Mesenchymal stem cell (in vitro differentiated cells and primary cell): ENCODE results near the gene TRH.
"Not testable (repeated sequence)": the region's sequence is repeated elsewhere in the genome, so short reads cannot be mapped to it uniquely, and the experiment has no call there.

Experiments used
- DNase-seq: peaks from one replicate; pipeline ENCODE4 v3.0.0-alpha.2; 2013
- H2AFZ ChIP-seq: one replicate; pipeline ENCODE4 v1.6.1; 2013; ENCODE audit warnings: low read depth, mild to moderate bottlenecking, control low read depth, inconsistent platforms, low read length, moderate library complexity
- H2AK5ac ChIP-seq: 2 replicates; pipeline ENCODE4 v1.6.1; 2013; ENCODE audit warnings: low read length, moderate library complexity, mild to moderate bottlenecking, inconsistent platforms; ENCODE audit not compliant: severe bottlenecking
- H2BK120ac ChIP-seq: one replicate; pipeline ENCODE4 v1.6.1; 2013; ENCODE audit warnings: low read depth, mild to moderate bottlenecking, inconsistent platforms, low read length, moderate library complexity
- H2BK12ac ChIP-seq, 2 experiments: one replicate each; pipeline ENCODE4 v1.6.1; 2013; ENCODE audit warnings: inconsistent platforms in 2 of 2, low read length in 2 of 2, mild to moderate bottlenecking in 2 of 2, moderate library complexity in 2 of 2, control low read depth in 1 of 2
- H2BK15ac ChIP-seq: one replicate; pipeline ENCODE4 v1.6.1; 2013; ENCODE audit warnings: mild to moderate bottlenecking, low read depth, inconsistent platforms; ENCODE audit not compliant: poor library complexity, severe bottlenecking
- H2BK5ac ChIP-seq: 2 replicates; pipeline ENCODE4 v1.6.1; 2013; ENCODE audit warnings: low read depth, mild to moderate bottlenecking, low read length, control low read depth, inconsistent platforms; ENCODE audit not compliant: poor library complexity, severe bottlenecking
- H3K14ac ChIP-seq, 2 experiments: one replicate each; pipeline ENCODE4 v1.6.1; 2013; ENCODE audit warnings: inconsistent platforms in 2 of 2, low read length in 2 of 2, control low read depth in 1 of 2, mild to moderate bottlenecking in 1 of 2, moderate library complexity in 1 of 2
- H3K18ac ChIP-seq, 2 experiments: one replicate each; pipeline ENCODE4 v1.6.1; 2013; ENCODE audit warnings: inconsistent platforms in 2 of 2, low read length in 2 of 2, control low read depth in 1 of 2, low read depth in 1 of 2, mild to moderate bottlenecking in 1 of 2
- H3K23ac ChIP-seq, 2 experiments: one replicate each; pipeline ENCODE4 v1.6.1; 2013; ENCODE audit warnings: inconsistent platforms in 2 of 2, low read length in 2 of 2, mild to moderate bottlenecking in 2 of 2, moderate library complexity in 2 of 2, control low read depth in 1 of 2
- H3K27ac ChIP-seq: 2 replicates; pipeline ENCODE4 v1.5.1; 2013; ENCODE audit warnings: mild to moderate bottlenecking, moderate library complexity, low read length, control low read depth, inconsistent platforms; ENCODE audit not compliant: poor library complexity, severe bottlenecking
- H3K27me3 ChIP-seq, 2 experiments: 2 replicates each; pipeline versions ENCODE4 v1.6.1 to v1.7.0; 2013; ENCODE audit warnings: low read length in 2 of 2, mild to moderate bottlenecking in 2 of 2, moderate library complexity in 2 of 2, control low read depth in 1 of 2, inconsistent platforms in 1 of 2; ENCODE audit not compliant: control insufficient read depth in 1 of 2, insufficient read depth in 1 of 2
- H3K36me3 ChIP-seq, 2 experiments: 2 replicates each; pipeline versions ENCODE4 v1.6.1 to v1.7.0; 2013; ENCODE audit warnings: low read length in 2 of 2, control low read depth in 1 of 2, inconsistent platforms in 1 of 2, low read depth in 1 of 2, mild to moderate bottlenecking in 1 of 2; ENCODE audit not compliant: insufficient read depth in 2 of 2, control insufficient read depth in 1 of 2
- H3K4ac ChIP-seq, 2 experiments: one replicate each; pipeline ENCODE4 v1.6.1; 2013; ENCODE audit warnings: inconsistent platforms in 2 of 2, low read length in 2 of 2, mild to moderate bottlenecking in 2 of 2, moderate library complexity in 2 of 2, control low read depth in 1 of 2, low read depth in 1 of 2
- H3K4me1 ChIP-seq: 2 replicates; pipeline ENCODE4 v1.6.1; 2013; ENCODE audit warnings: low read depth, low read length, control low read depth; ENCODE audit not compliant: control insufficient read depth, insufficient read depth
- H3K4me2 ChIP-seq: 2 replicates; pipeline ENCODE4 v1.6.1; 2013; ENCODE audit warnings: low read length, mild to moderate bottlenecking, inconsistent platforms; ENCODE audit not compliant: poor library complexity, severe bottlenecking
- H3K4me3 ChIP-seq, 2 experiments: 2 replicates each; pipeline versions ENCODE4 v1.5.1 to v1.7.0; 2013; ENCODE audit warnings: low read length in 2 of 2, mild to moderate bottlenecking in 2 of 2, control low read depth in 1 of 2, low read depth in 1 of 2; ENCODE audit not compliant: insufficient read depth in 1 of 2
- H3K79me1 ChIP-seq: replicated peaks from 2 replicates; pipeline ENCODE4 v1.6.1; 2013; ENCODE audit warnings: mild to moderate bottlenecking, control low read depth, low read length, inconsistent platforms; ENCODE audit not compliant: poor library complexity, severe bottlenecking
- H3K9ac ChIP-seq: 2 replicates; pipeline ENCODE4 v1.7.0; 2013; ENCODE audit warnings: mild to moderate bottlenecking, low read length, moderate library complexity
- H3K9me3 ChIP-seq: 2 replicates; pipeline ENCODE4 v1.7.0; 2013; ENCODE audit warnings: mild to moderate bottlenecking, low read length; ENCODE audit not compliant: control insufficient read depth
- H4K8ac ChIP-seq: one replicate; pipeline ENCODE4 v1.6.1; 2013; ENCODE audit warnings: inconsistent platforms, mild to moderate bottlenecking, low read length, moderate library complexity
- H4K91ac ChIP-seq: one replicate; pipeline ENCODE4 v1.6.1; 2013; ENCODE audit warnings: mild to moderate bottlenecking, low read length, inconsistent platforms
- WGBS: methylation state at CpG from one replicate; pipeline ENCODE4 v1.1.7; 2013; ENCODE audit warnings: mixed read lengths; 5-methylcytosine and 5-hydroxymethylcytosine counted together

TRH gene

DNA sequence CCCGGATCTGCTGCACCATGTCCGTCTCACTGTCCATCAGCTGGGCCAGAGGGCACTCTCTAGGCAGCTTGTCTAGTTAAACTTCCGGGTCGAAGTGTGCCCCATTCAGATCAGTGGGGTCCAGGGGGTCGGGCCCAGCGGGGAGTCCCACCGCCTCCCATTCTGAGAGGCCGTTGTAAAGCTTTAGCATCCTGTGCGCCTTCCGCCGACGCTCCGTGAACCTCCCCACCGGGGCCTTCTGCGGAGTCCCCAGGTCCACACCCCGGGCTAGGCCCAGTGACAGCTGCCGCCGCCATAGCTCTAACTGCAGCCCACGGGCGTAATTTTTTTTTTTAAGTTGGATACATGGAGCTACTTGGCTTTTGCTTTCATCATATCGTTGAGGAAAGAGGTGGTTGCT lies 38.7 kb downstream of the TRH start:
- not testable (repeated sequence) for H3K79me1 ChIP-seq, H4K91ac ChIP-seq, DNase-seq, H3K4ac ChIP-seq, H3K36me3 ChIP-seq, H3K27ac ChIP-seq, H2AFZ ChIP-seq, H2BK12ac ChIP-seq, H3K18ac ChIP-seq, H2BK5ac ChIP-seq, H4K8ac ChIP-seq, H3K9ac ChIP-seq, H3K9me3 ChIP-seq, H3K4me2 ChIP-seq, H3K23ac ChIP-seq, H3K4me3 ChIP-seq, H2BK120ac ChIP-seq, H2BK15ac ChIP-seq, H2AK5ac ChIP-seq, H3K4me1 ChIP-seq, H3K14ac ChIP-seq
- H3K27me3 ChIP-seq = peaks cover 0 to 17% of the 10 kb centered on the region in 2 experiments
- WGBS = 88% methylated on average over 21 of the region's 21 CpGs

DNA sequence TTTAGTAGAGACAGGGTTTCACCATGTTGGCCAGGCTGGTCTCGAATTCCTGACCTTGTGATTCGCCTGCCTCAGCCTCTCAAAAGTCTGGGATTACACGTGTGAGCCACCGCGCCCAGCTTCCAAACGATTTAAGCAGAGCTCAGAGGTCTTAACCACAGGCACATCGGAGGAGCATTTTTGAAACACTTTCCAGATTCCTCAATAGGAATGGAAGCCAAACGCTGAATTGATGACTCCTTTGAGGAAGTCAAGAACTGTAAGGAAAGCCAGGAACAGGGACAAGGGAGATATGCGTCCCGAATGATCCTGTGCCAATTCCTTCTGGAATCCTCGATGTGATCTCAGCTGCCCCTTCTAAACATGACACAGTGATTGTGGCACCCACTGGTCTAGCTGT lies 40.0 kb downstream of the TRH start:
- WGBS = 82% methylated on average over 11 of the region's 11 CpGs
- DNase-seq = no peak

DNA sequence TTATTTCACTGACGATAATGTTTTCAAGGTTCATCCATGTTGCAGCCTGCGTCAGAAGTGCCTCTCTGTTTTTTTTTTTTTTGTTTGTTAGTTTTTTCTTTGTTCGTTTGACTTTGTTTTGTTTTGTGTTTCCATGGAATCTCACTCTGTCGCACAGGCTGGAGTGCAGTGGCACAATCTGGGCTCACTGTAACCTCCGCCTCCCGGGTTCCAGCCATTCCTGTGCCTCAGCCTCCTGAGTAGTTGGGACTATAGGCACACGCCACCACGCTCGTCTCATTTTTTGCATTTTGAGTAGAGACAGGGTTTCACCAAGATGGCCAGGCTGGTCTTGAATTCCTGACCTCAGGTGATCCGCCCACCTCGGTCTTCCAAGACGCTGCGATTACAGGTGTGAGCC lies 43.1 kb downstream of the TRH start:
- H3K27ac ChIP-seq, H3K4me3 ChIP-seq: not testable (repeated sequence)
- 86% methylated on average over 11 of the region's 13 CpGs for WGBS

More for the DNA sequence above, 40.0 kb downstream of the TRH start:
- Histone ChIP-seq H3K4me2 (no peak overlapping the region), H3K23ac (no peak overlapping the region), H3K27ac (no peak overlapping the region), H3K4me3 (no peak overlapping the region), H4K91ac (no peak overlapping the region), H3K36me3 (no peaks in the 10 kb centered on the region), H3K14ac (no peak overlapping the region), H2AFZ (no peak overlapping the region), H3K79me1 (no peaks in the 10 kb centered on the region), H2AK5ac (no peak overlapping the region), H3K4ac (no peak overlapping the region), H3K4me1 (no peaks in the 10 kb centered on the region), H2BK120ac (no peak overlapping the region), H3K27me3 (peaks cover 0 to 20% of the 10 kb centered on the region in 2 experiments), H2BK12ac (no peak overlapping the region), H4K8ac (no peak overlapping the region), H2BK5ac (no peak overlapping the region), H3K9ac (peak overlapping the region; percentile 28), H3K9me3 (no peaks in the 10 kb centered on the region), H2BK15ac (no peak overlapping the region), H3K18ac (no peak overlapping the region)

DNA sequence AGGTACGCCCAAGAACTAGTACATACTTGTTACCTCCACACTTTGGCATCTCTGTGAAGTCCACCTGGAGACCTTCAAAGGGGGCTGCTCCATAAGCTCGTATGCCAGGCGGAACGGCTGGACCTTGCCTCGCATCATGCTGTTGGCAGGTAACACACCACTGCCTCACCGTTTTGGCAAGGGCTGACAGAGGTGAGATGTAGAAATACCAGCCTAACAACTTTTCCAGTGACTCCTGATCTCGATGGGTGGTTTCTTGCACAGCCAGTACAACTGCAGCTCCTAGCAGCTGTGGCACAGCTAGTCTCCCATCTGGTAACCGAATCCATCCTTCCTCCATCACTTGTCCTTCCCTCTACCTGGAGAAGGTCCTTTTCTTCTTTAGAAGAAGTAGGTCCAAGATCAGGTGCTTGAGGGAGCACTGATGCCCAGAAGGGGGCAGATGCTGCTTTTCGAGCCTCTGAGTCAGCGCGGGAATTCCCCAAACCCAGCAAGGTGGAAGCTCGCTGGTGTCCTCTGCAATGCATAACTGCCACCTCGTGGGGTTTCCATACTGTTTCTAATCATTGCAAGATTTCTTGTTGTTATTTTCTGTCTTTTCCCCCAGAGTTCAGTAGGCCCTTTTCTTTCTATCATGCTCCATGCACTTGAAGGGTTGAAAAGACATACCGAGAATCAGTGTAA lies 51.8 kb downstream of the TRH start:
- H4K8ac ChIP-seq, H3K4ac ChIP-seq, H2AFZ ChIP-seq, H3K79me1 ChIP-seq, H3K27me3 ChIP-seq, H2AK5ac ChIP-seq, H2BK12ac ChIP-seq, H3K4me2 ChIP-seq, H3K9ac ChIP-seq, H3K4me3 ChIP-seq, H3K9me3 ChIP-seq, H3K14ac ChIP-seq, H3K27ac ChIP-seq, H3K23ac ChIP-seq, H4K91ac ChIP-seq, H3K4me1 ChIP-seq, H2BK120ac ChIP-seq, DNase-seq, H2BK5ac ChIP-seq, H3K36me3 ChIP-seq, H2BK15ac ChIP-seq, H3K18ac ChIP-seq: not testable (repeated sequence)
- 61% methylated on average over 6 of the region's 14 CpGs for WGBS

More for the DNA sequence above, 43.1 kb downstream of the TRH start:
- H3K4me1 ChIP-seq, H3K79me1 ChIP-seq, H3K4ac ChIP-seq, H3K9ac ChIP-seq, H2BK5ac ChIP-seq, H4K91ac ChIP-seq, H3K36me3 ChIP-seq, H3K18ac ChIP-seq, H2AK5ac ChIP-seq, H3K23ac ChIP-seq, H3K27me3 ChIP-seq, H2BK120ac ChIP-seq, H2AFZ ChIP-seq, H2BK12ac ChIP-seq, H3K4me2 ChIP-seq, H2BK15ac ChIP-seq, H3K9me3 ChIP-seq, H4K8ac ChIP-seq, DNase-seq, H3K14ac ChIP-seq: not testable (repeated sequence)
